ENCODE results near the gene ZNF384. TPM values are rescaled to one million over a fixed set of nuclear protein-coding genes. Genes with fewer than 3 reads are reported as not detected.

Gene ZNF384
- total and polyA plus RNA-seq, 11 donors: 15.0 to 38.1 (median 25.2) TPM

GRCh38 chr12:6667559-6668210 lies 21.5 kb downstream of the ZNF384 start:
- Histone ChIP-seq H3K4me3 (no peak overlapping the region), H3K9me3 (no peaks in the 10 kb centered on the region), H3K4me1 (peaks cover 0 to 8% (median 0%) of the 10 kb centered on the region in 12 donors), H3K27ac (no peak overlapping the region), H3K36me3 (peaks cover 0 to 72% (median 65%) of the 10 kb centered on the region in 9 donors), H3K27me3 (no peaks in the 10 kb centered on the region)
- TF ChIP-seq CTCF (IDR thresholded peaks at IDR 0.05): no peak
- TF ChIP-seq POLR2A (IDR thresholded peaks at IDR 0.05): no peak
- intact Hi-C loops (cut with DNase I): loop anchor here in 3 of 10 donors (2.0 to 10.0 kb wide), 3 partner anchors 17 to 57 kb away; partner anchors contain the start of gene COPS7A (in 1 of the 3)
- DNase-seq: no peak
- 83 to 89% (median 84%) methylated on average over 8 of the region's 8 CpGs for WGBS, 4 donors
- ATAC-seq: no peak

- no peak for ATAC-seq
- H3K27me3 ChIP-seq: no peaks in the 10 kb centered on the region
- TF ChIP-seq CTCF (IDR thresholded peaks at IDR 0.05) (no peak), POLR2A (IDR thresholded peaks at IDR 0.05) (no peak)
- peaks cover 0 to 58% (median 50%) of the 10 kb centered on the region in 9 donors for H3K36me3 ChIP-seq
- H3K4me3 ChIP-seq: no peak overlapping the region
- no peak for DNase-seq
- WGBS, 4 donors: 91 to 99% (median 97%) methylated on average over 2 of the region's 2 CpGs
- peaks cover 0 to 21% (median 12%) of the 10 kb centered on the region in 12 donors for H3K4me1 ChIP-seq
- no peak overlapping the region for H3K27ac ChIP-seq
- H3K9me3 ChIP-seq: no peaks in the 10 kb centered on the region
- intact Hi-C loops (cut with DNase I): loop anchor here in 2 of 10 donors (10.0 kb wide), 2 partner anchors 51 to 59 kb away; partner anchors contain the start of gene COPS7A (in 1 of the 2)
These were observed 23.0 kb downstream of the ZNF384 start for GRCh38 chr12:6666211-6666610.

GRCh38 chr12:6664902-6665301 lies 24.3 kb downstream of the ZNF384 start:
- Histone ChIP-seq H3K27ac (no peak overlapping the region), H3K36me3 (peaks cover 0 to 47% (median 37%) of the 10 kb centered on the region in 9 donors), H3K4me1 (peaks cover 0 to 24% (median 12%) of the 10 kb centered on the region in 12 donors), H3K27me3 (no peaks in the 10 kb centered on the region), H3K9me3 (no peaks in the 10 kb centered on the region), H3K4me3 (no peak overlapping the region)
- WGBS, 4 donors: 88 to 92% (median 90%) methylated on average over 2 of the region's 2 CpGs
- TF ChIP-seq CTCF (IDR thresholded peaks at IDR 0.05) (no peak), POLR2A (IDR thresholded peaks at IDR 0.05) (no peak)
- DNase-seq (no peak), ATAC-seq (no peak)
- intact Hi-C loops (cut with DNase I): loop anchor here in 6 of 10 donors (1.0 to 10.0 kb wide), 5 partner anchors 22 to 60 kb away; partner anchors contain the start of gene COPS7A (in 1 of the 6)
